Transverse colon (tissue), 4 donors: Measurements from ENCODE around the gene SPIB. TPM values are rescaled to one million over a fixed set of nuclear protein-coding genes. Genes with fewer than 3 reads are reported as not detected.

ENCODE experiments used
- DNase-seq: peaks from one replicate; pipeline ENCODE4 v3.0.0-alpha.2; 2019
- H3K27ac ChIP-seq, 4 donors: fragments of 200-600 bp; sonication (generic); 2 replicates each; pipeline ENCODE4 v1.5.1; 2016 to 2018; ENCODE audit warnings: inconsistent platforms in 4 of 4
- H3K27me3 ChIP-seq: fragments of 200-600 bp; sonication (generic); 2 replicates; pipeline ENCODE4 v1.5.1; 2017; ENCODE audit warnings: inconsistent platforms
- H3K36me3 ChIP-seq, 4 donors: fragments of 200-600 bp; sonication (generic); 2 replicates each; pipeline ENCODE4 v1.5.1; 2017 to 2019; ENCODE audit warnings: inconsistent platforms in 4 of 4
- H3K4me1 ChIP-seq, 4 donors: fragments of 200-600 bp; sonication (generic); 2 replicates each; pipeline ENCODE4 v1.5.1; 2017 to 2020; ENCODE audit warnings: inconsistent platforms in 4 of 4
- H3K4me3 ChIP-seq, 4 donors: fragments of 200-600 bp; sonication (generic); 1 replicate in 1 of 4; 2 replicates in 3 of 4; pipeline versions ENCODE4 v1.5.1 to v1.6.1; 2017 to 2019; ENCODE audit warnings: inconsistent platforms in 4 of 4
- H3K9me3 ChIP-seq, 2 donors: fragments of 200-600 bp; sonication (generic); 2 replicates each; pipeline ENCODE4 v1.5.1; 2017 to 2019; ENCODE audit warnings: inconsistent platforms in 2 of 2
- CTCF ChIP-seq, 5 experiments: fragments of 200-600 bp in 3 of 5; fragments of 450-650 bp in 2 of 5; sonication (generic) in 3 of 5; IDR thresholded peaks; 1 replicate in 2 of 5; 2 replicates in 3 of 5; pipeline ENCODE4 v1.5.1; 2016 to 2017; ENCODE audit warnings: antibody characterized with exemption in 5 of 5, inconsistent platforms in 3 of 5, mild to moderate bottlenecking in 2 of 5, moderate library complexity in 1 of 5
- EP300 ChIP-seq: sonication (generic); formaldehyde crosslinking; IDR thresholded peaks from one replicate; pipeline ENCODE4 v1.6.1; 2017; ENCODE audit warnings: antibody characterized with exemption, low read depth
- POLR2A ChIP-seq: fragments of 450-650 bp; IDR thresholded peaks from one replicate; pipeline ENCODE4 v1.6.1; 2016; ENCODE audit warnings: antibody characterized with exemption, mild to moderate bottlenecking, moderate library complexity
- POLR2AphosphoS5 ChIP-seq, 3 donors: sonication (generic); formaldehyde crosslinking; IDR thresholded peaks; one replicate each; pipeline ENCODE4 v1.6.1; 2016; ENCODE audit warnings: antibody characterized with exemption in 3 of 3
- whole genome bisulfite sequencing, 2 donors: methylation state at CpG; one replicate each; pipeline ENCODE4 v1.1.5; 2018; ENCODE audit warnings: low coverage in 1 of 2; 5-methylcytosine and 5-hydroxymethylcytosine counted together
- in situ Hi-C, 4 donors: fragments of 200-750 bp; cut with MboI; loops; one replicate each; pipeline versions ENCODE4 v1.15.0 to v1.15.1; 2017; ENCODE audit warnings: low sequenced_read_pairs in 3 of 4, low pct_ligation_motif_present in 1 of 4, low pct_unique_long_range_greater_than_20kb in 1 of 4
- intact Hi-C: fragments of 100-400 bp; cut with DNase I; formaldehyde crosslinking; loops from one replicate; pipeline ENCODE4 v1.15.1; 2023; ENCODE audit warnings: low total_unique reads
- total RNA-seq, 4 donors: library from RNA; depleted of rRNA; stranded (reverse); fragments of >200 nt; gene quantifications; one replicate each; pipeline ENCODE4 v1.1.0, GENCODE V29; 2016

SPIB gene
- total RNA-seq, 4 donors from 2014 or later, result 45.7 to 56.8 (median 51.7) TPM

GRCh38 chr19:50478901-50479715, 60.4 kb downstream of the SPIB start:
- no peaks in the 10 kb centered on the region for H3K9me3 ChIP-seq
- no peaks in the 10 kb centered on the region for H3K27me3 ChIP-seq
- no peak for TF ChIP-seq POLR2AphosphoS5 (IDR thresholded peaks at IDR 0.05)
- peak in 2 of 5 experiments; percentile 11 to 20 for TF ChIP-seq CTCF (IDR thresholded peaks at IDR 0.05)
- H3K27ac ChIP-seq, result no peak overlapping the region
- intact Hi-C loops, result loop anchor here (5.0 kb wide), 1 partner anchor 1932 kb away; no protein-coding TSS in a partner anchor
- in situ Hi-C loops, result no loop called here
- no peak for DNase-seq
- no peak overlapping the region for H3K4me3 ChIP-seq
- H3K4me1 ChIP-seq, result peaks cover 6 to 16% (median 10%) of the 10 kb centered on the region in 4 donors
- H3K36me3 ChIP-seq, result peaks cover 0 to 37% (median 15%) of the 10 kb centered on the region in 4 donors
- whole genome bisulfite sequencing, 2 donors, result 88 to 100% methylated on average over 2 to 19 of the region's 19 CpGs

GRCh38 chr19:50479761-50480251, 61.1 kb downstream of the SPIB start:
- intact Hi-C loops, result loop anchor here (5.0 kb wide), 1 partner anchor 1933 kb away; no protein-coding TSS in a partner anchor
- Histone ChIP-seq H3K36me3 (peaks cover 0 to 37% (median 15%) of the 10 kb centered on the region in 4 donors), H3K27me3 (no peaks in the 10 kb centered on the region), H3K9me3 (no peaks in the 10 kb centered on the region), H3K4me3 (no peak overlapping the region), H3K4me1 (peaks cover 6 to 16% (median 10%) of the 10 kb centered on the region in 4 donors), H3K27ac (no peak overlapping the region)
- in situ Hi-C loops, result no loop called here
- 99% methylated on average over 15 of the region's 16 CpGs; no CpG with 5 or more reads in 1 of the 2 donors for WGBS, 2 donors
- no peak for TF ChIP-seq CTCF (IDR thresholded peaks at IDR 0.05)
- TF ChIP-seq POLR2AphosphoS5 (IDR thresholded peaks at IDR 0.05), result no peak
- no peak for TF ChIP-seq POLR2A
- TF ChIP-seq EP300, result no peak
- DNase-seq, result no peak

- Histone ChIP-seq H3K4me3 (no peak overlapping the region), H3K27ac (no peak overlapping the region), H3K9me3 (no peaks in the 10 kb centered on the region), H3K36me3 (peaks cover 0 to 37% (median 15%) of the 10 kb centered on the region in 4 donors), H3K27me3 (no peaks in the 10 kb centered on the region), H3K4me1 (peaks cover 6 to 16% (median 10%) of the 10 kb centered on the region in 4 donors)
- no peak for DNase-seq
- in situ Hi-C loops, result no loop called here
- WGBS, 2 donors, result 92% methylated on average over 37 of the region's 37 CpGs; no CpG with 5 or more reads in 1 of the 2 donors
- intact Hi-C loops, result no loop called here
- TF ChIP-seq POLR2A (no peak), EP300 (no peak), POLR2AphosphoS5 (IDR thresholded peaks at IDR 0.05) (no peak), CTCF (IDR thresholded peaks at IDR 0.05) (no peak)
These were observed 61.8 kb downstream of the SPIB start for GRCh38 chr19:50480281-50481111.

Other genes starting within 250 kb of the SPIB start
- gene MYH14, start 215.3 kb upstream of the SPIB start, total RNA-seq, result 100 to 1,000 TPM; 321 to 814 (median 393) TPM
- under 1 TPM; 0.27 to 0.64 (median 0.49) TPM for gene KCNC3, start 89.6 kb upstream of the SPIB start, total RNA-seq
- gene NAPSA, start 53.3 kb upstream of the SPIB start, total RNA-seq, result 1 to 10 TPM; 1.6 to 5.0 (median 3.1) TPM
- 100 to 1,000 TPM in 2 of 4 donors, 10 to 100 TPM in 2; 80.8 to 192 (median 102) TPM for gene NR1H2, start 42.5 kb upstream of the SPIB start, total RNA-seq
- gene POLD1, start 34.6 kb upstream of the SPIB start, total RNA-seq, result 10 to 100 TPM; 14.6 to 59.1 (median 25.9) TPM
- gene MYBPC2, start 14.0 kb downstream of the SPIB start, total RNA-seq, result under 1 TPM in 2 of 4 donors, not detected in 2; 0.16 to 0.41 TPM
- gene EMC10, start 57.6 kb downstream of the SPIB start, total RNA-seq, result 100 to 1,000 TPM in 1 of 4 donors, 10 to 100 TPM in 3; 50.5 to 117 (median 78.7) TPM
- 1 to 10 TPM in 1 of 4 donors, under 1 TPM in 2, not detected in 1; 0.55 to 4.2 (median 0.79) TPM for gene GARIN5A, start 57.9 kb downstream of the SPIB start, total RNA-seq
- 100 to 1,000 TPM in 1 of 4 donors, 10 to 100 TPM in 3; 10.8 to 169 (median 36.6) TPM for gene JOSD2, start 92.3 kb downstream of the SPIB start, total RNA-seq
- gene ASPDH, start 95.0 kb downstream of the SPIB start, total RNA-seq, result not detected
- 1 to 10 TPM in 1 of 4 donors, under 1 TPM in 3; 0.37 to 1.4 (median 0.91) TPM for gene LRRC4B, start 149.5 kb downstream of the SPIB start, total RNA-seq
- gene SYT3, start 220.9 kb downstream of the SPIB start, total RNA-seq, result under 1 TPM in 1 of 4 donors, not detected in 3; 0.64 TPM
- gene C19orf81, start 230.5 kb downstream of the SPIB start, total RNA-seq, result not detected